Progenitor cell of endocrine pancreas (in vitro differentiated cells): ENCODE data around the gene MEGF6. TPM values are rescaled to one million over a fixed set of nuclear protein-coding genes. Genes with fewer than 3 reads are reported as not detected.
"Not testable (repeated sequence)": the region's sequence is repeated elsewhere in the genome, so short reads cannot be mapped to it uniquely, and the experiment has no call there.

ENCODE experiments used
- DNase-seq: peaks from one replicate; pipeline ENCODE4 v3.0.0; 2021; ENCODE audit warnings: low spot score; ENCODE audit not compliant: unreplicated experiment
- H3K27ac Mint-ChIP-seq: 2 replicates; pipeline ENCODE4 v1.8.0; 2021; ENCODE audit warnings: mild to moderate bottlenecking, moderate library complexity, mixed read lengths
- H3K27me3 Mint-ChIP-seq: 2 replicates; pipeline ENCODE4 v1.8.0; 2021; ENCODE audit warnings: mixed read lengths
- H3K36me3 Mint-ChIP-seq: 2 replicates; pipeline ENCODE4 v1.8.0; 2022; ENCODE audit warnings: mixed read lengths; ENCODE audit not compliant: insufficient read depth
- H3K4me1 Mint-ChIP-seq: 2 replicates; pipeline ENCODE4 v1.8.0; 2021; ENCODE audit warnings: low read depth, mixed read lengths
- H3K4me3 Mint-ChIP-seq: 2 replicates; pipeline ENCODE4 v1.8.0; 2021; ENCODE audit warnings: low read depth, mild to moderate bottlenecking, moderate library complexity, mixed read lengths
- H3K9me3 Mint-ChIP-seq: 2 replicates; pipeline ENCODE4 v1.8.0; 2021; ENCODE audit warnings: low read depth, mixed read lengths
- CTCF ChIP-seq: fragments of 200-600 bp; sonication (generic); IDR thresholded peaks from one replicate; pipeline ENCODE4 v1.5.0; 2021; ENCODE audit warnings: antibody characterized with exemption, mild to moderate bottlenecking; ENCODE audit not compliant: unreplicated experiment
- total RNA-seq: library from RNA; stranded (reverse); gene quantifications from 2 replicates; pipeline ENCODE4 v1.2.1, GENCODE V29; 2021

Gene MEGF6
- total RNA-seq, 1 donor from 2014 or later, result 83.8 TPM

- H3K4me1 Mint-ChIP-seq, result peaks cover 4% of the 10 kb centered on the region
- no peaks in the 10 kb centered on the region for H3K27me3 Mint-ChIP-seq
- H3K9me3 Mint-ChIP-seq, result no peaks in the 10 kb centered on the region
- no peak for TF ChIP-seq CTCF
- no peak overlapping the region for H3K27ac Mint-ChIP-seq
- no peak overlapping the region for H3K4me3 Mint-ChIP-seq
- DNase-seq, result no peak
- no peaks in the 10 kb centered on the region for H3K36me3 Mint-ChIP-seq
Measured at GRCh38 chr1:3585940-3586568, 25.3 kb downstream of the MEGF6 start.

GRCh38 chr1:3585353-3585868 lies 25.9 kb downstream of the MEGF6 start:
- H3K27me3 Mint-ChIP-seq, H3K9me3 Mint-ChIP-seq, H3K4me3 Mint-ChIP-seq, H3K27ac Mint-ChIP-seq, DNase-seq, H3K4me1 Mint-ChIP-seq, H3K36me3 Mint-ChIP-seq: not testable (repeated sequence)

GRCh38 chr1:3584915-3585314 lies 26.4 kb downstream of the MEGF6 start:
- Mint-ChIP-seq H3K27me3 (no peaks in the 10 kb centered on the region), H3K4me1 (peaks cover 4% of the 10 kb centered on the region), H3K4me3 (no peak overlapping the region), H3K36me3 (no peaks in the 10 kb centered on the region), H3K9me3 (no peaks in the 10 kb centered on the region), H3K27ac (no peak overlapping the region)
- no peak for DNase-seq
- TF ChIP-seq CTCF, result no peak

- H3K4me1 Mint-ChIP-seq, H3K4me3 Mint-ChIP-seq, H3K9me3 Mint-ChIP-seq, H3K27ac Mint-ChIP-seq, H3K27me3 Mint-ChIP-seq, DNase-seq, H3K36me3 Mint-ChIP-seq: not testable (repeated sequence)
Measured at GRCh38 chr1:3583751-3584150, 27.6 kb downstream of the MEGF6 start.

DNA sequence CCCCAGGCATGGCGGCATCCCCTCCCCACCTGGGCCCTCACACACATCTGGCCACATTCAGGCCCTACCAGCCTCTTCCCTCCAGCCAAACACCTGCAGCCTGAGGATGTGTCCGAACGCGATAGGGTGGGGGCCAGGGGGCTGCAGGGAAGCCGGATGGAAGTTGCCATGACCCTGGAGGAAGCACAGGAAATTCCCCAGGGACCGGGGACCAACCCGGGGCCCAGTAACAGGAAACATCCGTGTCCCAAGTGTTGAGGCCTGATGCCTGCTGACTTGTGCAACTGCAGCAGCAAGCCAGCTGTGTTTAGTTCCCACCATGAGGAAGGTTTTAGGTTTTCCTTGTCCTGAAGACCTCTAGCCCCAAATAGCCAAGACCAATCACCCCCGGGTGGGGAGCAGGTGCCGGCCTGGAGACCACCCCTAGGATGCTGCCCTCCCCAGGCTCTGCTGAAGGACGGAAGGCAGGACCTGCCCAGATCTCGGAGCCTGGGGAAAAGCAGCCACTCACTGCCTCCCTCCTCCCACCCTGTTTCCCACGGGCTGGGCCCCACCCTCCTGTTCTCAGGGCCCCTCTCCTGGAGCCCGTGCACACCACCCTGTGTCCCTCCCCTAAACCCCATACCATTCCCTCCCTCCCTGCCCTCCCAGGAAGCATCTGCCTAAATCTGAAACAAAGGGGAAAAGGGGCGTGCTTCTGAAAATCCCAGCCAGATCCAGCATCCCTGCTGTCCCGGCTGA lies 29.8 kb downstream of the MEGF6 start:
- no peak overlapping the region for H3K4me3 Mint-ChIP-seq
- H3K4me1 Mint-ChIP-seq, result no peaks in the 10 kb centered on the region
- H3K36me3 Mint-ChIP-seq, result peaks cover 2% of the 10 kb centered on the region
- DNase-seq, result no peak
- TF ChIP-seq CTCF, result no peak
- no peak overlapping the region for H3K27ac Mint-ChIP-seq
- no peaks in the 10 kb centered on the region for H3K27me3 Mint-ChIP-seq
- no peaks in the 10 kb centered on the region for H3K9me3 Mint-ChIP-seq

- TF ChIP-seq CTCF, result no peak
- no peaks in the 10 kb centered on the region for H3K4me1 Mint-ChIP-seq
- H3K9me3 Mint-ChIP-seq, result no peaks in the 10 kb centered on the region
- H3K27ac Mint-ChIP-seq, result no peak overlapping the region
- no peak for DNase-seq
- no peak overlapping the region for H3K4me3 Mint-ChIP-seq
- H3K36me3 Mint-ChIP-seq, result peaks cover 4% of the 10 kb centered on the region
- H3K27me3 Mint-ChIP-seq, result no peaks in the 10 kb centered on the region
Measured at GRCh38 chr1:3580231-3580630, 31.1 kb downstream of the MEGF6 start.
